A549 (cell line): Measurements from ENCODE around the gene EGFLAM. TPM values are rescaled to one million over a fixed set of nuclear protein-coding genes. Genes with fewer than 3 reads are reported as not detected.
A peak's percentile ranks its signal among the peaks of the same experiment; 100 is the strongest.

Source experiments
- ATAC-seq, 2 experiments: fragments of 200-7000 bp in 1 of 2; fragments of >200 bp in 1 of 2; cut with Nextera tagmentation in 1 of 2; cut with Tn5 transposase in 1 of 2; 3 replicates each; pipeline versions ENCODE4 v1.8.0 to v1.9.1; 2018 to 2020; ENCODE audit warnings: mild to moderate bottlenecking in 1 of 2, moderate library complexity in 1 of 2
- CTCF ChIA-PET: fragments of 300-600 bp; sonication (Branson Sonifier 250); formaldehyde crosslinking; extraction: SDS; loops from one replicate; lab custom pipeline; 2021; ENCODE audit warnings: antibody characterized with exemption, inconsistent platforms; lab: Yijun Ruan, JAX
- POLR2A ChIA-PET: fragments of 350-600 bp; formaldehyde crosslinking; extraction: SDS; loops from one replicate; lab custom pipeline; 2021; ENCODE audit warnings: antibody characterized with exemption, inconsistent platforms; lab: Yijun Ruan, JAX
- DNase-seq, 2 experiments: peaks; one replicate each; pipeline versions ENCODE4 v3.0.0 to v3.0.0-alpha.2; 2011 to 2016; ENCODE audit warnings: low read depth in 1 of 2, low spot score in 1 of 2
- FAIRE-seq: peaks from 2 replicates; lab custom pipeline; 2011; peaks lifted over from hg19 to GRCh38; lab: Jason Lieb, UNC
- H3K27ac ChIP-seq, 2 experiments: fragments of >200 bp; sonication (Bioruptor Twin); formaldehyde crosslinking; 3 replicates each; pipeline ENCODE4 v1.5.1; 2016 to 2017
- H3K4me1 ChIP-seq: fragments of >200 bp; sonication (Bioruptor Twin); formaldehyde crosslinking; 3 replicates; pipeline ENCODE4 v1.6.1; 2016
- H3K4me2 ChIP-seq: fragments of >200 bp; sonication (Bioruptor Twin); formaldehyde crosslinking; 3 replicates; pipeline ENCODE4 v1.6.1; 2016
- H3K4me3 ChIP-seq: fragments of >200 bp; sonication (Bioruptor Twin); formaldehyde crosslinking; 3 replicates; pipeline ENCODE4 v1.5.1; 2016
- H3K9me3 ChIP-seq: fragments of >200 bp; sonication (Bioruptor Twin); formaldehyde crosslinking; 3 replicates; pipeline ENCODE4 v1.6.1; 2016
- BCL3 ChIP-seq: fragments of >200 bp; sonication (Bioruptor Twin); formaldehyde crosslinking; IDR thresholded peaks from 3 replicates; pipeline ENCODE4 v1.6.1; 2016
- CBX8 ChIP-seq: fragments of 200-600 bp; sonication (generic); IDR thresholded peaks from 2 replicates; pipeline ENCODE4 v1.6.1; 2016
- CHD4 ChIP-seq: fragments of 200-600 bp; sonication (generic); IDR thresholded peaks from 2 replicates; pipeline ENCODE4 v1.6.1; 2016; ENCODE audit warnings: antibody characterized with exemption, mild to moderate bottlenecking, borderline replicate concordance
- ELK1 ChIP-seq: fragments of 150-350 bp; IDR thresholded peaks from 2 replicates; pipeline ENCODE4 v1.6.1; 2014; ENCODE audit warnings: low read depth, mild to moderate bottlenecking, low read length
- EP300 ChIP-seq, 2 experiments: fragments of >200 bp; sonication (Bioruptor Twin); formaldehyde crosslinking; IDR thresholded peaks; 2 replicates in 1 of 2; 3 replicates in 1 of 2; pipeline ENCODE4 v1.6.1; 2016 to 2017
- FOSL2 ChIP-seq, 2 experiments: fragments of 450-650 bp in 1 of 2; fragments of >200 bp in 1 of 2; sonication (Bioruptor Twin) in 1 of 2; formaldehyde crosslinking; IDR thresholded peaks; 2 replicates each; pipeline versions ENCODE4 v1.5.0 to v1.6.1; 2016 to 2020; ENCODE audit warnings: mild to moderate bottlenecking in 1 of 2, moderate library complexity in 1 of 2
- FOXS1 ChIP-seq: fragments of 250-450 bp; sonication (Bioruptor Pico); IDR thresholded peaks from 2 replicates; pipeline ENCODE4 v1.5.0; 2020; ENCODE audit warnings: mild to moderate bottlenecking, moderate library complexity
- HEYL ChIP-seq: fragments of 250-450 bp; sonication (Bioruptor Pico); IDR thresholded peaks from 2 replicates; pipeline ENCODE4 v1.8.0; 2021; ENCODE audit warnings: mild to moderate bottlenecking, moderate library complexity
- HOXA7 ChIP-seq: fragments of 250-450 bp; sonication (Bioruptor Pico); IDR thresholded peaks from 2 replicates; pipeline ENCODE4 v1.5.0; 2020; ENCODE audit warnings: mild to moderate bottlenecking, moderate library complexity
- KDM1A ChIP-seq: fragments of 200-600 bp; sonication (generic); IDR thresholded peaks from 2 replicates; pipeline ENCODE4 v1.6.1; 2016; ENCODE audit warnings: low read depth, mild to moderate bottlenecking
- KDM5A ChIP-seq: fragments of 200-600 bp; sonication (generic); IDR thresholded peaks from 2 replicates; pipeline ENCODE4 v1.6.1; 2016; ENCODE audit warnings: antibody characterized with exemption, mild to moderate bottlenecking
- NFE2L2 ChIP-seq: fragments of 150-350 bp; conservative IDR thresholded peaks from 2 replicates; pipeline ENCODE4 v1.6.1; 2014; ENCODE audit warnings: low read length
- NPAS2 ChIP-seq: fragments of 250-450 bp; sonication (Bioruptor Pico); IDR thresholded peaks from 2 replicates; pipeline ENCODE4 v1.8.0; 2022; ENCODE audit warnings: mild to moderate bottlenecking, moderate library complexity, borderline replicate concordance
- NR3C1 ChIP-seq: fragments of >200 bp; sonication (Bioruptor Twin); formaldehyde crosslinking; IDR thresholded peaks from 3 replicates; pipeline ENCODE4 v1.6.1; 2017
- RFX5 ChIP-seq: fragments of 450-650 bp; IDR thresholded peaks from 2 replicates; pipeline ENCODE4 v1.7.1; 2014; ENCODE audit warnings: antibody characterized with exemption, mild to moderate bottlenecking, moderate library complexity
- SREBF2 ChIP-seq: fragments of 450-650 bp; IDR thresholded peaks from 2 replicates; pipeline ENCODE4 v1.6.1; 2014; ENCODE audit warnings: mild to moderate bottlenecking, moderate library complexity
- TFCP2L1 ChIP-seq: fragments of 250-450 bp; sonication (Bioruptor Pico); IDR thresholded peaks from 2 replicates; pipeline ENCODE4 v1.5.0; 2021; ENCODE audit warnings: mild to moderate bottlenecking
- USF2 ChIP-seq: fragments of 450-650 bp; IDR thresholded peaks from 2 replicates; pipeline ENCODE4 v1.6.1; 2014; ENCODE audit warnings: antibody characterized with exemption
- ZNF302 ChIP-seq: fragments of 250-450 bp; sonication (Bioruptor Pico); IDR thresholded peaks from 2 replicates; pipeline ENCODE4 v1.9.0; 2021; ENCODE audit warnings: inconsistent platforms, mild to moderate bottlenecking, moderate library complexity
- ZSCAN20 ChIP-seq: fragments of 250-450 bp; sonication (Bioruptor Pico); IDR thresholded peaks from 2 replicates; pipeline ENCODE4 v1.8.0; 2022; ENCODE audit warnings: mild to moderate bottlenecking, moderate library complexity
- WGBS: methylation state at CpG from one replicate; pipeline ENCODE4 v1.1.6; 2017; ENCODE audit errors: missing lambda C conversion rate; 5-methylcytosine and 5-hydroxymethylcytosine counted together
- polyA plus RNA-seq, 4 experiments: library from polyadenylated mRNA; depleted of rRNA in 3 of 4; stranded (reverse); fragments of >200 nt; fragmentation: RNase III in 1 of 4; extraction: RNeasy Plus Mini Kit Qiagen cat#74134 plus additional on column Dnase treatment in 1 of 4; gene quantifications; 2 replicates in 3 of 4; 3 replicates in 1 of 4; pipeline ENCODE4 v1.2.3, GENCODE V29; 2011 to 2017
- TF ChIP-seq, protein P1 (sequence below): fragments of >200 bp; sonication (Bioruptor Twin); formaldehyde crosslinking; IDR thresholded peaks from 3 replicates; pipeline ENCODE4 v1.5.1; 2016
- TF ChIP-seq, protein P2 (sequence below): IDR thresholded peaks from 2 replicates; pipeline ENCODE4 v1.6.1; 2012; ENCODE audit warnings: low read depth, borderline replicate concordance

Gene EGFLAM
- polyA plus RNA-seq, 2 of the 4 experiments (the other 2 are of a cell fraction), result 0.13 TPM; not detected in 1

DNA sequence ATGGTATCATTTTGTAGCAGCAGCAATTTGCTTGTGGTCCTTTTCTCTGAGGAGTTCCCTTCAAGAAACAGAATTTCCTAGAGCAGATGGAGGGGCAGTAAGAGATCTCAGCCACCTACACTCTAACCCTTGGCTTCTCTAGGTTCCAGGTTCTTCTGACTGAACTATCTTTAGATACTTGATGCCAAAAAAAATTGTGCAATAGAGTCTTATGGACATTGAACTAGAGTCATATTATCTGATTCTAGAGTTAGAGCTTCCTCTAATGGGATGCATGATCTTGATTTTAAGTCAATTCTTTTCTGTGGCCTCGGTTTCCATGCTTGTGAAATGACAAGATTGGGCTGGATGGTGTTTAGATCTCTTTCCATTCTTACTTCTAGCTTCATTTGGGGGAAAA lies 142.8 kb downstream of the EGFLAM start:
- FAIRE-seq, result no peak
- POLR2A ChIA-PET, result no interaction called here
- ATAC-seq, result no peak
- Histone ChIP-seq H3K4me2 (no peak overlapping the region), H3K4me1 (no peaks in the 10 kb centered on the region), H3K27ac (no peak overlapping the region), H3K4me3 (no peak overlapping the region), H3K9me3 (peaks cover 31% of the 10 kb centered on the region)
- DNase-seq, result no peak
- CTCF ChIA-PET, result interaction anchor here (0.8 to 3.1 kb wide), 7 partner anchors 10 to 40 kb away, joined by 3 to 10 read pairs (median 4); no protein-coding TSS in a partner anchor
- 7% methylated on average over 1 of the region's 1 CpG for WGBS
- no peak for TF ChIP-seq ZSCAN20 (CRISPR knock-in tag)
- TF ChIP-seq, protein P1, sequence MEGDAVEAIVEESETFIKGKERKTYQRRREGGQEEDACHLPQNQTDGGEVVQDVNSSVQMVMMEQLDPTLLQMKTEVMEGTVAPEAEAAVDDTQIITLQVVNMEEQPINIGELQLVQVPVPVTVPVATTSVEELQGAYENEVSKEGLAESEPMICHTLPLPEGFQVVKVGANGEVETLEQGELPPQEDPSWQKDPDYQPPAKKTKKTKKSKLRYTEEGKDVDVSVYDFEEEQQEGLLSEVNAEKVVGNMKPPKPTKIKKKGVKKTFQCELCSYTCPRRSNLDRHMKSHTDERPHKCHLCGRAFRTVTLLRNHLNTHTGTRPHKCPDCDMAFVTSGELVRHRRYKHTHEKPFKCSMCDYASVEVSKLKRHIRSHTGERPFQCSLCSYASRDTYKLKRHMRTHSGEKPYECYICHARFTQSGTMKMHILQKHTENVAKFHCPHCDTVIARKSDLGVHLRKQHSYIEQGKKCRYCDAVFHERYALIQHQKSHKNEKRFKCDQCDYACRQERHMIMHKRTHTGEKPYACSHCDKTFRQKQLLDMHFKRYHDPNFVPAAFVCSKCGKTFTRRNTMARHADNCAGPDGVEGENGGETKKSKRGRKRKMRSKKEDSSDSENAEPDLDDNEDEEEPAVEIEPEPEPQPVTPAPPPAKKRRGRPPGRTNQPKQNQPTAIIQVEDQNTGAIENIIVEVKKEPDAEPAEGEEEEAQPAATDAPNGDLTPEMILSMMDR, result no peak
- no peak for TF ChIP-seq HEYL (CRISPR knock-in tag)
- TF ChIP-seq SREBF2, result no peak

- no peaks in the 10 kb centered on the region for H3K4me1 ChIP-seq
- H3K27ac ChIP-seq, result no peak overlapping the region
- no peak for FAIRE-seq
- TF ChIP-seq NFE2L2 (no peak), CBX8 (no peak), BCL3 (no peak), EP300 (IDR thresholded peaks at IDR 0.05) (no peak), KDM1A (no peak), FOXS1 (no peak), ELK1 (no peak), NPAS2 (CRISPR knock-in tag) (no peak), NR3C1 (no peak), RFX5 (no peak), USF2 (no peak), ZNF302 (no peak)
- H3K4me3 ChIP-seq, result no peak overlapping the region
- ChIA-PET POLR2A (no interaction called here), CTCF (interaction anchor here (1.8 to 3.1 kb wide), 3 partner anchors 8 to 21 kb away, joined by 4 to 10 read pairs (median 8); no protein-coding TSS in a partner anchor)
- peaks cover 41% of the 10 kb centered on the region for H3K9me3 ChIP-seq
- ATAC-seq, result 0 out of 6 replicates have a peak, but pooled peaks have one; percentile 38 to 59
- no peak overlapping the region for H3K4me2 ChIP-seq
- no peak for DNase-seq
- 4% methylated on average over 5 of the region's 5 CpGs for WGBS
Observed at GRCh38 chr5:38403406-38403805, 145.0 kb downstream of the EGFLAM start.

GRCh38 chr5:38403877-38404635 lies 145.7 kb downstream of the EGFLAM start:
- CTCF ChIA-PET, result interaction anchor here (1.0 to 3.1 kb wide), 3 partner anchors 8 to 17 kb away, joined by 4 to 8 read pairs (median 4); no protein-coding TSS in a partner anchor
- H3K4me1 ChIP-seq, result no peaks in the 10 kb centered on the region
- H3K27ac ChIP-seq, result no peak overlapping the region
- peaks cover 41% of the 10 kb centered on the region for H3K9me3 ChIP-seq
- DNase-seq, result no peak
- POLR2A ChIA-PET, result no interaction called here
- no peak for ATAC-seq
- no peak overlapping the region for H3K4me2 ChIP-seq
- no peak overlapping the region for H3K4me3 ChIP-seq
- WGBS, result 22% methylated on average over 6 of the region's 6 CpGs
- TF ChIP-seq ZNF302, result no peak
- TF ChIP-seq, protein P2, sequence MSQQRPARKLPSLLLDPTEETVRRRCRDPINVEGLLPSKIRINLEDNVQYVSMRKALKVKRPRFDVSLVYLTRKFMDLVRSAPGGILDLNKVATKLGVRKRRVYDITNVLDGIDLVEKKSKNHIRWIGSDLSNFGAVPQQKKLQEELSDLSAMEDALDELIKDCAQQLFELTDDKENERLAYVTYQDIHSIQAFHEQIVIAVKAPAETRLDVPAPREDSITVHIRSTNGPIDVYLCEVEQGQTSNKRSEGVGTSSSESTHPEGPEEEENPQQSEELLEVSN, result no peak
- no peak for TF ChIP-seq KDM5A
- no peak for TF ChIP-seq NPAS2 (CRISPR knock-in tag)
- no peak for TF ChIP-seq HOXA7 (CRISPR knock-in tag)
- no peak for TF ChIP-seq KDM1A
- no peak for TF ChIP-seq FOSL2 (IDR thresholded peaks at IDR 0.05)
- TF ChIP-seq FOSL2 (CRISPR knock-in tag; IDR thresholded peaks at IDR 0.05), result no peak
- no peak for TF ChIP-seq TFCP2L1
- TF ChIP-seq CHD4, result no peak
- FAIRE-seq, result no peak
